ENCODE results near the gene PHF20.

PHF20 gene

GRCh38 chr20:35910254-35910653 is 138.4 kb downstream of the PHF20 start:
- Histone ChIP-seq H3K9me3 (ENCODE audit: control insufficient read depth, low read length) (no peaks in the 10 kb centered on the region), H3K36me3 (ENCODE audit: control insufficient read depth, insufficient read depth, low read length, severe bottlenecking) (peaks cover 21% of the 10 kb centered on the region), H3K4me1 (ENCODE audit: control insufficient read depth, insufficient read depth, low read length) (no peaks in the 10 kb centered on the region), H3K4me3 (ENCODE audit: low read length) (no peak overlapping the region), H3K9ac (ENCODE audit: low read length) (no peak overlapping the region), H3K27me3 (replicated peaks; ENCODE audit: control insufficient read depth, insufficient read depth, low read length) (no peaks in the 10 kb centered on the region)
- no peak for DNase-seq (ENCODE audit: low read depth)

GRCh38 chr20:35912881-35913280 is 141.1 kb downstream of the PHF20 start:
- Histone ChIP-seq H3K4me3 (ENCODE audit: low read length) (no peak overlapping the region), H3K4me1 (ENCODE audit: control insufficient read depth, insufficient read depth, low read length) (no peaks in the 10 kb centered on the region), H3K9me3 (ENCODE audit: control insufficient read depth, low read length) (no peaks in the 10 kb centered on the region), H3K36me3 (ENCODE audit: control insufficient read depth, insufficient read depth, low read length, severe bottlenecking) (peaks cover 40% of the 10 kb centered on the region), H3K9ac (ENCODE audit: low read length) (no peak overlapping the region), H3K27me3 (replicated peaks; ENCODE audit: control insufficient read depth, insufficient read depth, low read length) (no peaks in the 10 kb centered on the region)
- no peak for DNase-seq (ENCODE audit: low read depth)

GRCh38 chr20:35917077-35917476 is 145.3 kb downstream of the PHF20 start:
- no peaks in the 10 kb centered on the region for H3K4me1 ChIP-seq (ENCODE audit: control insufficient read depth, insufficient read depth, low read length)
- H3K36me3 ChIP-seq (ENCODE audit: control insufficient read depth, insufficient read depth, low read length, severe bottlenecking) = peaks cover 61% of the 10 kb centered on the region
- H3K4me3 ChIP-seq (ENCODE audit: low read length) = no peak overlapping the region
- no peaks in the 10 kb centered on the region for H3K27me3 ChIP-seq (replicated peaks; ENCODE audit: control insufficient read depth, insufficient read depth, low read length)
- no peaks in the 10 kb centered on the region for H3K9me3 ChIP-seq (ENCODE audit: control insufficient read depth, low read length)
- no peak overlapping the region for H3K9ac ChIP-seq (ENCODE audit: low read length)
- DNase-seq (ENCODE audit: low read depth) = no peak

DNA sequence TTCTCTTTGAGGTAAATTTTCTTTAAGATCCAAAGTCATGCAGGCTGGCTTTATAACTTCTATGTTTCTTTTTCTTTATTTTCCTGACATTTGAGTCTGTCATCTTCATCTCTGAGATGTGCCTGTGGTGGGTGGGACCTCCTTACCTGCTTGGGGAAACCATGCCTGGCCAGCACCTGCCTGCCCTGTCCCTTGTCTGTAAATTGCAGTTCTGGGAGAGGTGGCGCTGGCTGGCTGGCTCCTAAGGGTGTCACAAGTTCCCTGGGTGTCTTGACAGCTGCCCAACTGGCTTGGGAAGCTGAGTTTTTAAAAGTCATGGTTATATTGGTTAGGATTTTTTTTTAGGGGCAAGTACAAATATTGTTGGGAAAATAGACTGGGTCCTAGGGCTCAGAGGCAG is 146.2 kb downstream of the PHF20 start:
- Histone ChIP-seq H3K4me1 (ENCODE audit: control insufficient read depth, insufficient read depth, low read length) (no peaks in the 10 kb centered on the region), H3K9me3 (ENCODE audit: control insufficient read depth, low read length) (no peaks in the 10 kb centered on the region), H3K4me3 (ENCODE audit: low read length) (no peak overlapping the region), H3K27me3 (replicated peaks; ENCODE audit: control insufficient read depth, insufficient read depth, low read length) (no peaks in the 10 kb centered on the region), H3K36me3 (ENCODE audit: control insufficient read depth, insufficient read depth, low read length, severe bottlenecking) (peaks cover 62% of the 10 kb centered on the region), H3K9ac (ENCODE audit: low read length) (no peak overlapping the region)
- DNase-seq (ENCODE audit: low read depth) = no peak

DNA sequence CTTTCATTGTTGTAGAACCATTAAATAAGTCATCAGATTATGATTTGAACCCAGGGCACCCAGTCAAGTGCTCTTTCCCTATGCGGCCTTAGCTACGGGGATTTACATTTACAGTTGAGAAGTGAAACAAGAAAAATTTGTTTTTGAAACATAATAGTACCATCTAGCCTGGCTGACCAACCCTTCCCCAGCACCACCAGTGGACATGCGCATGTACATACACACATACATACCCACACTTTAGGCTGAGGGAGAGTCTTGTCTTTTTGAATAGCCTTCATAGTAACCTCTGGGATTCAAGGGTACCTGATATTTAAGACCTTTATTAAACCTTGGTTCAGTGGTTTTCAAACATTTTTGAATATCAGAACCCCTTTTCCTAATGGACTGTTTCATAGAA is 148.7 kb downstream of the PHF20 start:
- Histone ChIP-seq H3K4me3 (ENCODE audit: low read length) (no peak overlapping the region), H3K9ac (ENCODE audit: low read length) (no peak overlapping the region), H3K9me3 (ENCODE audit: control insufficient read depth, low read length) (no peaks in the 10 kb centered on the region), H3K36me3 (ENCODE audit: control insufficient read depth, insufficient read depth, low read length, severe bottlenecking) (peaks cover 41% of the 10 kb centered on the region), H3K4me1 (ENCODE audit: control insufficient read depth, insufficient read depth, low read length) (no peaks in the 10 kb centered on the region), H3K27me3 (replicated peaks; ENCODE audit: control insufficient read depth, insufficient read depth, low read length) (no peaks in the 10 kb centered on the region)
- DNase-seq (ENCODE audit: low read depth) = no peak

DNA sequence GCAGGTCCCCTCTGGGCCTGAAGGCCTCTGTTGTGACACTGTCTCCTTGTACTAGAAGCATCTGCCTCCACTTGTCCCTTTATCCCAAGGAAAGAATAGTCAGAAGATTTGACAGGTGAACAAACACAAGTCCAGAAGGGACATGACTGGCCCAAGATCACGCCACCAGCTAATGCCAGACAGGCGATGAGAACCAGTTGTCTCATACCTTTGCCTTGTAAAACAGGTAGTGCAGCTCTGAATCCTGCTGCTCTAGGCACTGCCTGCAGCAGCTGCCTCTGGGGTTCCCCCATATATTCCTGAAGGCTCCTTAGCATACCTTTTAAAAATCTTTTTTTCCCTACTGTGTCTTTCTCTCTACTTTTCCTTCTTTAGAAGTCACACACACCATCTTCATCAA is 157.5 kb downstream of the PHF20 start:
- H3K9me3 ChIP-seq (ENCODE audit: control insufficient read depth, low read length) = no peaks in the 10 kb centered on the region
- no peak for DNase-seq (ENCODE audit: low read depth)
- no peak overlapping the region for H3K9ac ChIP-seq (ENCODE audit: low read length)
- H3K4me1 ChIP-seq (ENCODE audit: control insufficient read depth, insufficient read depth, low read length) = no peaks in the 10 kb centered on the region
- no peaks in the 10 kb centered on the region for H3K27me3 ChIP-seq (replicated peaks; ENCODE audit: control insufficient read depth, insufficient read depth, low read length)
- H3K4me3 ChIP-seq (ENCODE audit: low read length) = no peak overlapping the region
- peaks cover 35% of the 10 kb centered on the region for H3K36me3 ChIP-seq (ENCODE audit: control insufficient read depth, insufficient read depth, low read length, severe bottlenecking)

- no peak for DNase-seq (ENCODE audit: low read depth)
- Histone ChIP-seq H3K4me3 (ENCODE audit: low read length) (no peak overlapping the region), H3K36me3 (ENCODE audit: control insufficient read depth, insufficient read depth, low read length, severe bottlenecking) (peaks cover 24% of the 10 kb centered on the region), H3K27me3 (replicated peaks; ENCODE audit: control insufficient read depth, insufficient read depth, low read length) (no peaks in the 10 kb centered on the region), H3K9ac (ENCODE audit: low read length) (no peak overlapping the region), H3K4me1 (ENCODE audit: control insufficient read depth, insufficient read depth, low read length) (no peaks in the 10 kb centered on the region), H3K9me3 (ENCODE audit: control insufficient read depth, low read length) (no peaks in the 10 kb centered on the region)
These were observed 162.2 kb downstream of the PHF20 start for GRCh38 chr20:35934050-35934449.

DNA sequence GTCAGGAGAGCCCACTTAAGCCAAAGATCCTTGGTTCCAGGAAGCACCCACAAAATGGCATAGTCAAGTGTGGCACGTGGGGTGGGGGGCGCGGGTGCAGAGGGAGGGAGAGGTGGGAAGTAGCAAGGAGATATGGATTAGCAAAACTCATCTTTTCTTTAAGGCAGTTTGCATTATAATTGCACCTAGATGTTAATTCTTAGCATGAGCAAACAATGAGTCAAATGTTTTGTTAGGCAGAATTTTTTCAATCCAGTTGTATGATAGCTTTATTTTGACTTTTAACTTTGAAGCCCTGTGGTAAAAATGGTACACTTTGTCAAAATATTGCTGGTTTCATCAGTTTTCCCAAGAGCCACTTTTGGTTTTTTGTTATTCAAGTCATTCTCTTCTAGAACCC is 167.4 kb downstream of the PHF20 start:
- Histone ChIP-seq H3K9ac (ENCODE audit: low read length) (no peak overlapping the region), H3K4me3 (ENCODE audit: low read length) (no peak overlapping the region), H3K9me3 (ENCODE audit: control insufficient read depth, low read length) (no peaks in the 10 kb centered on the region), H3K36me3 (ENCODE audit: control insufficient read depth, insufficient read depth, low read length, severe bottlenecking) (peaks cover 33% of the 10 kb centered on the region), H3K27me3 (replicated peaks; ENCODE audit: control insufficient read depth, insufficient read depth, low read length) (no peaks in the 10 kb centered on the region), H3K4me1 (ENCODE audit: control insufficient read depth, insufficient read depth, low read length) (no peaks in the 10 kb centered on the region)
- peak; percentile 22 for DNase-seq (ENCODE audit: low read depth)

GRCh38 chr20:35941620-35942019 is 169.8 kb downstream of the PHF20 start:
- Histone ChIP-seq H3K4me1 (ENCODE audit: control insufficient read depth, insufficient read depth, low read length) (no peaks in the 10 kb centered on the region), H3K27me3 (replicated peaks; ENCODE audit: control insufficient read depth, insufficient read depth, low read length) (no peaks in the 10 kb centered on the region), H3K9me3 (ENCODE audit: control insufficient read depth, low read length) (no peaks in the 10 kb centered on the region), H3K36me3 (ENCODE audit: control insufficient read depth, insufficient read depth, low read length, severe bottlenecking) (peaks cover 39% of the 10 kb centered on the region), H3K4me3 (ENCODE audit: low read length) (no peak overlapping the region), H3K9ac (ENCODE audit: low read length) (no peak overlapping the region)
- DNase-seq (ENCODE audit: low read depth) = no peak

GRCh38 chr20:35942243-35942642 is 170.4 kb downstream of the PHF20 start:
- no peak overlapping the region for H3K4me3 ChIP-seq (ENCODE audit: low read length)
- no peaks in the 10 kb centered on the region for H3K27me3 ChIP-seq (replicated peaks; ENCODE audit: control insufficient read depth, insufficient read depth, low read length)
- peaks cover 39% of the 10 kb centered on the region for H3K36me3 ChIP-seq (ENCODE audit: control insufficient read depth, insufficient read depth, low read length, severe bottlenecking)
- no peak overlapping the region for H3K9ac ChIP-seq (ENCODE audit: low read length)
- H3K4me1 ChIP-seq (ENCODE audit: control insufficient read depth, insufficient read depth, low read length) = no peaks in the 10 kb centered on the region
- H3K9me3 ChIP-seq (ENCODE audit: control insufficient read depth, low read length) = no peaks in the 10 kb centered on the region
- no peak for DNase-seq (ENCODE audit: low read depth)

GRCh38 chr20:35947489-35947888 is 175.7 kb downstream of the PHF20 start:
- H3K4me3 ChIP-seq (ENCODE audit: low read length) = no peak overlapping the region
- H3K9ac ChIP-seq (ENCODE audit: low read length) = no peak overlapping the region
- no peaks in the 10 kb centered on the region for H3K27me3 ChIP-seq (replicated peaks; ENCODE audit: control insufficient read depth, insufficient read depth, low read length)
- peaks cover 16% of the 10 kb centered on the region for H3K4me1 ChIP-seq (ENCODE audit: control insufficient read depth, insufficient read depth, low read length)
- DNase-seq (ENCODE audit: low read depth) = peak; percentile 7
- H3K9me3 ChIP-seq (ENCODE audit: control insufficient read depth, low read length) = no peaks in the 10 kb centered on the region
- peaks cover 29% of the 10 kb centered on the region for H3K36me3 ChIP-seq (ENCODE audit: control insufficient read depth, insufficient read depth, low read length, severe bottlenecking)

DNA sequence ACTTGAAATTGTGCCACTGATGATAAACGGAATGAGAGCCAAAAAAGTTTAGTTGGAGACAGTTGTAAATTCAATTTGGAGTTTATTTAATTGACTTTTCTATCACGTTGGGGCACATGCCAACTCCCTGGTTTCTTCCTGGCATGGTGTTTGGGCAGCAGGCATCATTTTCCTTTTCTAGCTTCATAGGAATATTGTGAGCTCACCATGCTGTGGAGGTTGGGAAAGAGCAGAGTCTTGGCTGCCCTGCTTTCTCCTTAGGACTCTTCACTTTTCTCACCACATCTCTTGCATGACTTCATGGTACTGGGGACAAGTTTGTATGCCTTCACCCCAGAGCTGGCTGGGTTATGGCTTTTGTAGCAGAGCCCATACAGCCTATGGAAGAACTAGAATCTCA is 176.1 kb downstream of the PHF20 start:
- Histone ChIP-seq H3K4me3 (ENCODE audit: low read length) (no peak overlapping the region), H3K27me3 (replicated peaks; ENCODE audit: control insufficient read depth, insufficient read depth, low read length) (no peaks in the 10 kb centered on the region), H3K36me3 (ENCODE audit: control insufficient read depth, insufficient read depth, low read length, severe bottlenecking) (peaks cover 27% of the 10 kb centered on the region), H3K9ac (ENCODE audit: low read length) (no peak overlapping the region), H3K4me1 (ENCODE audit: control insufficient read depth, insufficient read depth, low read length) (peaks cover 20% of the 10 kb centered on the region), H3K9me3 (ENCODE audit: control insufficient read depth, low read length) (no peaks in the 10 kb centered on the region)
- DNase-seq (ENCODE audit: low read depth) = no peak
